ENCODE results near the gene PPIA. TPM values are rescaled to one million over a fixed set of nuclear protein-coding genes. Genes with fewer than 3 reads are reported as not detected.

Gene PPIA
- total RNA-seq, 1 experiment from 2014 or later: 2,836 TPM

GRCh38 chr7:44764665-44765578 is 31.6 kb upstream of the PPIA start:
- CTCF ChIA-PET: no interaction called here
- RAD21 ChIA-PET (ENCODE audit: low non-redundant PET in 1 of 2, low total read pairs in 2 of 2, uncharacterized antibody in 2 of 2, unreplicated experiment in 2 of 2): no interaction called here
- H4K20me1 ChIP-seq (ENCODE audit: insufficient read depth): no peaks in the 10 kb centered on the region

More at GRCh38 chr7:44764665-44765578, 31.6 kb upstream of the PPIA start:
- no peak overlapping the region for H3K27ac ChIP-seq (ENCODE audit: low read depth, low read length)
- no peaks in the 10 kb centered on the region for H3K27me3 ChIP-seq (ENCODE audit: insufficient read depth, low read length)
- H3K4me1 ChIP-seq (ENCODE audit: control insufficient read depth in 1 of 2, insufficient read depth in 2 of 2, low read length in 2 of 2): peaks cover 12 to 33% of the 10 kb centered on the region in 2 experiments
- intact Hi-C loops (cut with micrococcal nuclease): no loop called here
- no peak overlapping the region for H3K4me3 ChIP-seq (replicated peaks in 1 of 2; ENCODE audit: low read depth in 1 of 2, low read length in 2 of 2)
- no peaks in the 10 kb centered on the region for H3K9me2 ChIP-seq (ENCODE audit: insufficient read depth)
- H2AFZ ChIP-seq (ENCODE audit: low read depth, low read length, poor library complexity, severe bottlenecking): no peak overlapping the region
- no TSS peak for BruUV-seq (replicated peaks)
- POLR2A ChIA-PET: no interaction called here
- no peak for DNase-seq (ENCODE audit: low read depth, low spot score)
- no peak overlapping the region for H3K9ac ChIP-seq (ENCODE audit: low read length)
- H3K36me3 ChIP-seq (ENCODE audit: control insufficient read depth in 1 of 2, insufficient read depth in 2 of 2, low read length in 2 of 2): peaks cover 27 to 33% of the 10 kb centered on the region in 2 experiments; a peak in 3 of 4 replicates
- ATAC-seq: no peak
- no peaks in the 10 kb centered on the region for H3K79me2 ChIP-seq (ENCODE audit: insufficient read depth, low read length)
- TF ChIP-seq EGR1 (IDR thresholded peaks at IDR 0.05; ENCODE audit: low read depth) (no peak), RAD21 (IDR thresholded peaks at IDR 0.05; ENCODE audit: low read depth) (peak; percentile 30; the same call in 1 of the 2 replicates), SP1 (IDR thresholded peaks at IDR 0.05; ENCODE audit: low read depth) (no peak), EZH2 (IDR thresholded peaks at IDR 0.05) (no peak), EZH2phosphoT487 (IDR thresholded peaks at IDR 0.05; ENCODE audit: borderline replicate concordance) (no peak), ZBTB33 (IDR thresholded peaks at IDR 0.05; ENCODE audit: extremely low read depth, insufficient replicate concordance, low read length) (no peak), CTCF (IDR thresholded peaks at IDR 0.05 in 2 of 3, conservative IDR thresholded peaks at IDR 0.05 in 1 of 3; ENCODE audit: borderline replicate concordance in 1 of 3, insufficient read depth in 1 of 3, low read depth in 2 of 3, low read length in 2 of 3) (0 out of 6 replicates have a peak, but pooled peaks of 1 of the 3 experiments have one; percentile 7)
- no peaks in the 10 kb centered on the region for H3K9me3 ChIP-seq (ENCODE audit: control insufficient read depth in 1 of 2, insufficient read depth in 1 of 2, low read depth in 1 of 2, low read length in 2 of 2)
- H3K4me2 ChIP-seq (ENCODE audit: low read length): no peak overlapping the region

Measured in HCT116 (cell line).